Measurements from ENCODE around the gene MOCOS. TPM values are rescaled to one million over a fixed set of nuclear protein-coding genes. Genes with fewer than 3 reads are reported as not detected.

MOCOS gene
- total RNA-seq, 1 experiment from 2014 or later: 12.1 TPM

DNA sequence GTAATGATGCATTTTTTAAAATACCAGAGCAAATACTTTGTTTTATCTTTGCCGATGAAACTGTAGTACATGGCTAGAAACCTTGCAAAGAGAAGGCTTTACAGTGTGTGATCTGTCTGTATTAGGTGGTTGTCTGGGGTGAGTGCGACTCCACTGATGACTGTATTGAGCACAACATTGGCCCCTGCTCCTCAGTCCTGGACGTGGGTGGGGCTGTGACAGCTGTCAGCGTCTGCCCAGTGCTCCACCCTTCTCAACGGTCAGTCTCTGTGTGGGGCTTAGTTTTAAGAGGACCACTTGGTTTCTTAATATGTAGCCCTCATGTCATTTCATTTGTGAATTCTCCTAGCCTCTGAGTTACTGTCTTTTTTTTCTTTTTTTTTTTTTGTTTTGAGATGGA lies 17.4 kb upstream of the MOCOS start:
- TF ChIP-seq ZNF274 (IDR thresholded peaks at IDR 0.05; ENCODE audit: low read depth, low read length): no peak
- no peak for TF ChIP-seq CTCF (IDR thresholded peaks at IDR 0.05 in 2 of 3, conservative IDR thresholded peaks at IDR 0.05 in 1 of 3; ENCODE audit: borderline replicate concordance in 1 of 3, insufficient read depth in 1 of 3, low read depth in 2 of 3, low read length in 2 of 3)
- H3K9ac ChIP-seq (ENCODE audit: low read length): no peak overlapping the region
- ATAC-seq (no peak), DNase-seq (ENCODE audit: low read depth, low spot score) (no peak)
- H4K20me1 ChIP-seq (ENCODE audit: insufficient read depth): no peaks in the 10 kb centered on the region; the same call in 1 of the 2 replicates
- peaks cover 39 to 44% of the 10 kb centered on the region in 2 experiments; a peak in 3 of 4 replicates for H3K36me3 ChIP-seq (ENCODE audit: control insufficient read depth in 1 of 2, insufficient read depth in 2 of 2, low read length in 2 of 2)
- H2AFZ ChIP-seq (ENCODE audit: low read depth, low read length, poor library complexity, severe bottlenecking): no peak overlapping the region
- H3K4me3 ChIP-seq (replicated peaks in 1 of 2; ENCODE audit: low read depth in 1 of 2, low read length in 2 of 2): no peak overlapping the region
- no peaks in the 10 kb centered on the region for H3K9me2 ChIP-seq (ENCODE audit: insufficient read depth)
- no peak overlapping the region for H3K27ac ChIP-seq (ENCODE audit: low read depth, low read length)
- no peaks in the 10 kb centered on the region for H3K4me1 ChIP-seq (ENCODE audit: control insufficient read depth in 1 of 2, insufficient read depth in 2 of 2, low read length in 2 of 2)
- no peak overlapping the region for H3K4me2 ChIP-seq (ENCODE audit: low read length)
- intact Hi-C loops (cut with micrococcal nuclease): no loop called here
- H3K27me3 ChIP-seq (ENCODE audit: insufficient read depth, low read length): no peaks in the 10 kb centered on the region
- H3K9me3 ChIP-seq (ENCODE audit: control insufficient read depth in 1 of 2, insufficient read depth in 1 of 2, low read depth in 1 of 2, low read length in 2 of 2): no peaks in the 10 kb centered on the region
- ChIA-PET RAD21 (ENCODE audit: low non-redundant PET in 1 of 2, low total read pairs in 2 of 2, uncharacterized antibody in 2 of 2, unreplicated experiment in 2 of 2) (no interaction called here), POLR2A (no interaction called here), CTCF (no interaction called here)
- 0 out of 2 replicates have a peak, but pooled peaks cover under 1% of the 10 kb centered on the region for H3K79me2 ChIP-seq (ENCODE audit: insufficient read depth, low read length)
- BruUV-seq (replicated peaks): no TSS peak

DNA sequence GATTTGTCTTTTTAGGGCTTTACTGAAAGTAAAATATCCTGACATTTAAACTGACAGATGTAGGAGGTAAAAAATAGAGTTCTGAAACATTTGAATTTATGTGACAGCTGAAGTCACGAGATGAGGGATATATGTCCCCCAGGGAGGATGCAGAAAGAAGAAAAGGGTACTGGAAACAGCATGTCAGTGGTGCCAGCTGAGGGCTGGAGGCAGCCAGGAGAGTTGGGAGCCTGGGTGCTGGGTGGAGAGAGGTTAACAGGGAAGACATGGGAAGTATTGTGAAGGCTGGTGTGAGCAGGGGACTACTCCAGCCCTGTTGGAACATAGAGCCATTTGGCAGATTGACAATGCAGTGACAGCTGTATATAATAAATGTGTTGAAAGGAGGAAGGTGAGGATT lies 11.8 kb upstream of the MOCOS start:
- no peak overlapping the region for H3K9ac ChIP-seq (ENCODE audit: low read length)
- no peak overlapping the region for H2AFZ ChIP-seq (ENCODE audit: low read depth, low read length, poor library complexity, severe bottlenecking)
- H3K27ac ChIP-seq (ENCODE audit: low read depth, low read length): no peak overlapping the region
- no peaks in the 10 kb centered on the region for H3K9me2 ChIP-seq (ENCODE audit: insufficient read depth)
- ChIA-PET POLR2A (no interaction called here), CTCF (no interaction called here), RAD21 (ENCODE audit: low non-redundant PET in 1 of 2, low total read pairs in 2 of 2, uncharacterized antibody in 2 of 2, unreplicated experiment in 2 of 2) (no interaction called here)
- no TSS peak for BruUV-seq (replicated peaks)
- no peak overlapping the region for H3K4me2 ChIP-seq (ENCODE audit: low read length)
- no peaks in the 10 kb centered on the region for H3K79me2 ChIP-seq (ENCODE audit: insufficient read depth, low read length)
- no peaks in the 10 kb centered on the region for H3K4me1 ChIP-seq (ENCODE audit: control insufficient read depth in 1 of 2, insufficient read depth in 2 of 2, low read length in 2 of 2)
- H3K9me3 ChIP-seq (ENCODE audit: control insufficient read depth in 1 of 2, insufficient read depth in 1 of 2, low read depth in 1 of 2, low read length in 2 of 2): no peaks in the 10 kb centered on the region
- H3K4me3 ChIP-seq (replicated peaks in 1 of 2; ENCODE audit: low read depth in 1 of 2, low read length in 2 of 2): no peak overlapping the region
- no peaks in the 10 kb centered on the region for H3K27me3 ChIP-seq (ENCODE audit: insufficient read depth, low read length)
- TF ChIP-seq CEBPB (IDR thresholded peaks at IDR 0.05; ENCODE audit: low read depth) (no peak), RAD21 (IDR thresholded peaks at IDR 0.05; ENCODE audit: low read depth) (no peak), SP1 (IDR thresholded peaks at IDR 0.05; ENCODE audit: low read depth) (no peak), CBX3 (IDR thresholded peaks at IDR 0.05; ENCODE audit: low read depth) (no peak)
- H4K20me1 ChIP-seq (ENCODE audit: insufficient read depth): no peaks in the 10 kb centered on the region
- no peak for ATAC-seq
- intact Hi-C loops (cut with micrococcal nuclease): no loop called here
- peaks cover 33 to 37% of the 10 kb centered on the region in 2 experiments; a peak in 3 of 4 replicates for H3K36me3 ChIP-seq (ENCODE audit: control insufficient read depth in 1 of 2, insufficient read depth in 2 of 2, low read length in 2 of 2)
- DNase-seq (ENCODE audit: low read depth, low spot score): no peak
